ENCODE measurements around the gene OXT. TPM values are rescaled to one million over a fixed set of nuclear protein-coding genes. Genes with fewer than 3 reads are reported as not detected.
A peak's percentile ranks its signal among the peaks of the same experiment; 100 is the strongest.

The OXT gene
- total RNA-seq, 1 donor from 2014 or later: not detected

DNA sequence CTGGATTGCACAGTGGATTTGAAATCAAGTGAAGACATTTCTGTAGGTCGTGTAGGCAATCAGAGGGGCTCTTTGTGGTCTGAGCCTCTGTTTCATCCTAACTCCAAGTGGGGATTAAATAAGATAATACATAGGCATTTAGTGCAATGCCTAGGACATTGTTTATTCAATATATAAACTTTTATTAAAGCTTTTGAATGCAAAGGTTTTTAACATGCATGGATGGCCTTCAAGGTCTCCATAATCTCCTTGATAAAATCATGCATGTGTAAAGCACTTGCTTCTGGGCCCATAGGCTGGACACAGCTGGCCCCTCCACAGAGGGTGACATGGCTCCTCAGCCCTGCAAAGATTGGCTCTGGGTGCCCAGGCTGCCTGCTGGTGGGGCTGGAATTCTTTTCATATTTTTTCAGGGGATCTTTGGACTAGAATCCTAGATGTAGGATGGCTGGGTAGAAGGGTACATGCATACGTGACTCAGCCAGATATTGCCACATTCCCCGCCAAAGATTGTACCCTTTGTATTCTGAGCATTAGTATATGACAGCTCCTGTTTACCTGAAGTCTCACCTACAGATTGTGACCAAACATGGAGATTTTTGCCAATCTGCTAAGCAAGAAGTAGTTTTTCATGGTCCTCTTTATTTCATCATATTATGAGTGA, 32.1 kb downstream of the OXT start:
- intact Hi-C loops (cut with DNase I): no loop called here
- DNase-seq: no peak
- ATAC-seq (ENCODE audit: poor library complexity): no peak

DNA sequence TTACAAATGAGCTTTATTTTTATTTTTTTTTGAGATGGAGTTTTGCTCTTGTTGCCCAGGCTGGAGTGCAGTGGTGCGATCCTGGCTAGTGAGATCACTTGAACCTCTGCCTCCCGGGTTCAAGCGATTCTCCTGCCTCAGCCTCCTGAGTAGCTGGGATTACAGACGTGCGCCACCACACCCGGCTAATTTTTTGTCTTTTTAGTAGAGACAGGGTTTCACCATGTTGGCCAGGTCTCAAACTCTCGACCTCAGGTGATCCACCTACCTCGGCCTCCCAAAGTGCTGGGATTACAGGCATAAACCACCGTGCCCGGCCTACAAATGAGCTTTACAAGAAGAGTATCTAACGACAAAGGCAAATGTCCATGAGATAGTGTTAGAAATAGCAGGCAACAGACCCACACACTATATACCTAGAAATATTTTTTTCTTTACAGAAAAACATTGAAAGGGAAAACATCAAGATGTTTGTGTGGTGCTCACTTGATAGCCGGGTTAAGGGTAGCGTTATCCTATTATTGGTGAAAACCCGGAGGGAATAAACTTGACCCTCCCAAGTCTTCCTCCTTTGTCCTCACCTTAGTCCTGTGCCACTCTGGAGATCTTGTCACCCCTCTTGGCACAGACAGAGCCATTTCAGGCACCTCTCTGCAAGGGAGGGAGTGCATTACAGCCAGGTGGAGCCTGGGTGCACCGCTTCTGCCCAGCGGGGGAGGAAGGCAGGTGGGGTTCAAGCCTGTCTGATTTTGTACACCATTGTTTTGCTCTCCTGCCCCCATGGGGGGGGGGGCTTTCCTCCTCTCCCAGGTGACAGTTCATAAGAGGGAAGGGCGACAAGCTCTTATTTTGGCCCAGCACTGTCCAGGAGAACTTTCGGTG, 34.1 kb downstream of the OXT start:
- intact Hi-C loops (cut with DNase I): no loop called here
- ATAC-seq (ENCODE audit: poor library complexity): no peak
- no peak for DNase-seq

DNA sequence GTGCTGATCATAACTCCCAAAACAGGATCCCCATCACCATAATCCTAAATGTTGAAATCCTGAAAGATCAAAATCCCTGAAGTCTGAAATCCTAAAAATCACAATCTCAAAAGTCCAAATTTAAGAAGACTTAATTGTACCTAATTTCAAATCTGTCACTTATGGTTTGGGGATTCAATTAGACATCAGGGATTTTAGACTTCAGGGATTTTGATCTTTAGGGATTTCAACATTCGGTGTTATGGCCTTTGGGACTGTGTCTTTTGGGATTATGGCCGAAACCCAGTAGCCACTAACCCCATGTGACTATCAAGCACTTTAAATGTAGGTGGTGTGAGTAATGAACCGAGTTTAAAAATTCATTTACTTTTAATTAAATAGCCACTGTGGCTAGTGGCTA, 34.8 kb downstream of the OXT start:
- DNase-seq: no peak
- intact Hi-C loops (cut with DNase I): no loop called here
- ATAC-seq (ENCODE audit: poor library complexity): no peak

DNA sequence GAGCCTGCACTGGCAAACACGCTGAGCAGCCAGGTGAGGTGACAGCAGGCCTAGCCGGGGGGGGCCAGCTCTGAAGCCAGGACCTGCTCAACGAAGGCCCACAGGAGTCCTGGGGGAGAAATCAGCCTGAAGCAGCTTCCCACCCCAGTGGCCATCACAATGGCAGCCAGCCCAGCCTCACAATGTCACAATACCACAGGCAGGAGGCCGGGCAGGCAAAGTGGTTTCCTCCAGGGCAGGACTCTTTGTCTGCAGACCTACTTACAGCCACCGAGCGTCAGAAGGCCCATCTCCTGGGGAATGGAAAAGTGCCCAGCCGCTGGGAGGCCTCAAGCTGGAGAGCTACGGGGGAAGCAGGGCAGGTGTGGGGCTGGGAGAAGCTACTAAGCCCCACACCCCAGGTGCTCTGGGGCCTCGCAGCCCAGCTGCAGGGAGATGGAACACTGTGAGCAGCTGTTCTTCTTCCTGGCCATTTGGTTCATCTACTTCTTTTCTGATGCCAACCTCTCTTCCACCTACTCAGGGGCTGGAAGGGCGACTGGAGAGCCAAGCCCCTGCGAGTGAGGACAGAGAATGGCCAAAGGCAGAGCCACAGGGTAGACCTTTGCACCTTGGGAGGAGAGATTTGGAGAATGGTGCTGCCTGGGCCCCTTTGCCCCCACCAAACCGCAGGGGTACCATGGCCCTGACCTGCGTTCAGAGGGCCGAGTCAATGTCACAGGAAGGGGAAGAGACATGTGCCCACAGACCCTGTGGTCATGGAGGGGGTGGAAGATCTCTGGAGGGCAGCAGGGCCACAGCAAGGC, 35.4 kb downstream of the OXT start:
- DNase-seq (no peak), ATAC-seq (ENCODE audit: poor library complexity) (no peak)
- intact Hi-C loops (cut with DNase I): no loop called here

DNA sequence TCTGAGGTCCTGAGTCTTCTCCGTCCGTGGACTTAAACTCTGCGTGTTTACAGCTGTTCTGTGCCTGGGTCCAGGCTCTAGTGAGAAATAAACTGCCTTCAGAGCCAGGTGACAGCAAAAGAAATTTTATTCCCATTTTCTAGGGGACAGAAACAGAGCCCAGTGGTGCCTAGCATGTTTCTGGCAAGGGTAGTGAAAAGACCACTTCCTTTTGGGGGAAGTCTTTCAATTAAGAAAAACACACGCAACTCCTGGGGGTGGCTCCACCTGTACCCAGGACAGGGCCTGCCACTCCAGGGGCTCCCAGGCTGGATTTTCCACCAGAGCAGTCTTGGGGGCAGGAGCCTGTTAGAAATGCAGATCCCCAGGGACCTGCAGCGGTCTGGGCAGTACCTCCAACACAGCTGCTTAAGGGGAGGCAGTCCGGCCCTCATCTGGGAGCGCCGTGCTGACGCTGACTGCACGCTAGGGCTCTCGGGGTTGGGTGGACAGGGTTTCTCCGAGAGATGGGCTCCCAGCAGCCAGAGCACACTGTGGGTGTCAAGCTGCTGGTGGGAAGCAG, 36.1 kb downstream of the OXT start:
- ATAC-seq (ENCODE audit: poor library complexity) (no peak), DNase-seq (no peak)
- intact Hi-C loops (cut with DNase I): no loop called here

DNA sequence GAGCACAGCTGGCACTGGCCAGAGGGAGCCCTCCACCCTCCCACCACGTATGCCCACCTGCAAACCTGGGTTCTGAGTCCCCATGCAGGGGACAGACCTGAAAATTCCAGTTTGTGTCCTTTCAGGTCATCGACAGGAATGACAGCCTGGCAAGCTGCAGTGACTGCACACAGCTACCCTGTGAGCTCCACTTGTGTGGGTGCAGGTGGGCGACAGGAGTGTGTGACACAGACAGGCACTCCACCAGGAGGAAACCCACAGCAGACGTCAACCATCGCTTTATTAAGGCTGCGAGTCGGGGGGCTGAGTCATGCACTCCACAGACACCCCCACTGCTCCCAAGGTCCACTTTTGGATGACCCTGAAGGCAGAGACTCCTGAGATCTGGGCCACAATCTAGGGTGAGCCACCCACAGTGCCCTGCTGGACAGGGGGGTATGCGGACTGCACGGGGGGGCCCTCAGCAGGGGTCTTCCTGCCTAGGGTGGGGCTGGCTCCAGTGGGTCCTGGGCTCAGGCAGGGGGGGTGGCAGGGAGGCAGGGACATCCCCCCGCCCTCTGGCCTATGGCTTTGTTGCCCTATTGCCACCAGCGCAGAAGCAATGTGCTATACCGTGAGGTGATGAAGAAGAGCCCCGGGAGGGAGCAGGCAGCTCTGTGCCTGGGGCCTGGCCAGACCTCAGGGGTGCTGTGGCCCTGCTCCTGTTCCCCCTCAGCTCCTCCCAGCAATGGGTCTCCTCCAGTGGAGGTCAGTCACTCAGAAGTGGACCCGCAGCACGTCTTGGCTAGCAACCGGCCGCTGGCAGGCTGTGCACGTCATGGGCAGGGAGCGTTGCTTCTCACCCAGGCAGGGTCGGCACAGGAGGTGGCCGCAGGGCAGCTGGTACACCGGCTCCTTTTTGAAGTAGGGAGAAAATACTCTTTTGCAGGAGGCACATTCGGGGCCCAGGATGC, 38.2 kb downstream of the OXT start:
- ATAC-seq (ENCODE audit: poor library complexity) (no peak), DNase-seq (no peak)
- intact Hi-C loops (cut with DNase I): loop anchor here (5.0 kb wide), 1 partner anchor 42 kb away; no protein-coding TSS in a partner anchor

DNA sequence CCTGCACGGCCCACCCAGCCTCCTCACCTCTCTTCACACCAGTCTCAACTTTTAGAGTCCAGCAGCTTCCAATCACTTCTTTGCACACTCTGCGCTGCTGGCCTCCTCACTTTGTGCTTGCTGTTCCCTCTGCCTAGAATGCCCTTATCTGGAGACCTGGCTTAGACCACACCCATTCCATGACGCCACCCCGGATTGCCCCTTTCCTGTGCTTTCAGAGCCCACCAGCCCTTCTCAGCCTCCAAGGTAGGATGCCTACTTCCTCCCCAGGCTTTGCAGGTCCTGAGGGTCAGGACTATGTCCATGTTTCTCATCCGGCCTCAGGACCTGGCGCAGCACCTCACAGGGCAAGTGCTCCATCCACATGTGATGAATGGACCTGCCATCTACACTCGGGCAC, 40.1 kb downstream of the OXT start:
- ATAC-seq (ENCODE audit: poor library complexity) (no peak), DNase-seq (no peak)
- intact Hi-C loops (cut with DNase I): loop anchor here (5.0 kb wide), 1 partner anchor 44 kb away; no protein-coding TSS in a partner anchor

DNA sequence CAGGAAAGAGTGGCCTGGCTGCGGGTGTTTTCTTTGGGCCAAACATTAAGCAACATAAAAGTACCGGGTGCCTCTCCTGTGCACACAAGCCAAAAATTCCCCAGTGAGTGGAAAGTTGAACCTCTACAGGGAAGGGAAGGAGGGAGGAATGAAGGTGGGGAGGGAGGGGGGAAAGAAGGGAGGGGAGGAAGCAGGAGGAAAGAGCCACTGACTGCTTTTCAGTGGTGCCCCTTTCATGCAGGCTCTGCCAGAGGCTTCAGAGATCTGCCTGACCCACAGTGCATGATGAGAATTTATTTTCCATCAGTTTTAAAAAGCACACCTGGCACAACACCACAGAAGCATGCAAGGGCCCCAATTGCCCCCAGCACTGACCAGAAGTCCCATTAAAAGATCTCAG, 40.6 kb downstream of the OXT start:
- intact Hi-C loops (cut with DNase I): loop anchor here (5.0 kb wide), 1 partner anchor 45 kb away; no protein-coding TSS in a partner anchor

DNA sequence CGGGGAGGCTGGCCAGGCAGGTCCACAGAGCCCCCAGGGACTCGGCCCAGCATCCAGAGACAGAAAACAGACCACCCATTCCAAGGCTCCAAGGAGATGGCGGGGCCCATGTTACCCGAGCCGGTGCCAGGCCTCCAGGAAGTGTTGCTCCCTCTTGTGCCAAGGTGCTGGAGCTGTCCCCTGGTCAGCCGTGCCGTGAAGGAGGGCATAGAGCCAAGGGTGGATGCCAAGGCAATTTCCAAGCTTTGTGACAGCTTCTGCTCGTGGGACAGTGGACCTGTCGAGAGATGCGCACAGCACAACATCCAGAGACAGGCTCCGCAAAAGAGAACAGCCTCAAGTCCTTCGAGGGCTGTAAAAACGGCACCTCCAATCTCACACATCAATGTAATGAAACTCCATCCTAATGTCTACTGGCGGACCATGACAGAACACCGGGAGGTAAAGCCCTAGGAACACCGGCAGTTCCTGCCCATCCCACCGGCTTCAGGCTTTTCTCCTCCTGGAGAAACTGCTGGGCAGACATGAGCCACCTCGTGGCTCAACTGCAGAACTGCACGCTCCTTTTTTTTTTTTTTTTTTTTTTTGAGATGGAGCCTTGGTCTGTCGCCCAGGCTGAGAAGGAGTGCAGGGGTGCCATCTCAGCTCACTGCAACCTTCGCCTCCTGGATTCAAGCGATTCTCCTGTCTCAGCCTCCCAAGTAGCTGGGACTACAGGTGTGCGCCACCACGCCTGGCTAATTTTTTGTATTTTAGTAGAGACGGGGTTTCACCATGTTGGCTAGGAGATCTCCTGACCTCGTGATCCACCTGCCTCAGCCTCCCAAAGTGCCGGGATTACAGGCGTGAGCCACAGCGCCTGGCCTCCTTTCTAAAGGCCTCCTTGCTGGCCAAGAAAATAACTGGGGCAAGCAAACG, 44.0 kb downstream of the OXT start:
- intact Hi-C loops (cut with DNase I): loop anchor here (5.0 kb wide), 1 partner anchor 63 kb away; no protein-coding TSS in a partner anchor
- ATAC-seq (ENCODE audit: poor library complexity) (peak; percentile 55), DNase-seq (no peak)

More for the DNA sequence above, 40.6 kb downstream of the OXT start:
- ATAC-seq (ENCODE audit: poor library complexity): no peak
- no peak for DNase-seq

DNA sequence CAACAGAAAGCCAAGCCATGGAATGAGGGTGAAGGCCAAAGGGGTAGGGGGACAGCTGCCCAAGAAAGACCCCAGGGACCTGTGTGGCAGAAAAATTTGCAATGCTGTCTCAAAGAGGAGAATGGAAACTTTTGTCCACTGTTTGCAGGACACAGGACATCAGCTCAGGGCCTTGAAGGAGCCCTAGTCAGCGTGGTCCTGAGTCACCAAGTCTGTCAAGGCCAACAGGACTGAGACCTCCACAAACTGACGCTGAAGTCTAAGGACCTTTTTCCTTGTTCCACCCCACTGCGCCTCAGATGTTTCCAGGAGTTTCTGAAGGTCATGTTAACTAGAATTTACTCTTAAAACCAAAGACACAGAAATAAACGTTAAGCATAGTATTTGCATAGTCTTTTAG, 44.9 kb downstream of the OXT start:
- intact Hi-C loops (cut with DNase I): loop anchor here (5.0 kb wide), 1 partner anchor 64 kb away; no protein-coding TSS in a partner anchor
- ATAC-seq (ENCODE audit: poor library complexity) (no peak), DNase-seq (no peak)

DNA sequence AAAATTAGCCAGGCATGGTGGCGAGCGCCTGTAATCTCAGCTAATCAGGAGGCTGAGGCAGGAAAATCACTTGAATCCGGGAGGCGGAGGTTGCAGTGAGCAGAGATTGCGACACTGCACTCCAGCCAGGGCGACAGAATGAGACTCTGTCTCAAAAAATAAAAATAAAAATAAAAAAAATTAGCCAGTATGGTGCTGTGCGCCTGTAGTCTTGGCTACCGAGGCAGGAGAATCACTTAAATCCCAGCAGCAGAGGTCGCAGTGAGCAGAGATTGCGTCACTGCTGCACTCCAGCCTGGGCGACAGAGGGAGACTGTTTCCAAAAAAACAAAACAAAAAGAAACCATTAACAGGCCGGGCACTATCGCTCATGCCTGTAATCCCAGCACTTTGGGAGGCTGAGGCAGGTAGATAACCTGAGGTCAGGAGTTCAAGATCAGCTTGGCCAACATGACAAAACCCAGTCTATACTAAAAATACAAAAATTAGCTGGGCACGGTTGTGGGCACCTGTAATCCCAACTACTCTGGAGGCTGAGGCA, 46.5 kb downstream of the OXT start:
- ATAC-seq (ENCODE audit: poor library complexity) (peak; percentile 90), DNase-seq (peak; percentile 82)
- intact Hi-C loops (cut with DNase I): loop anchor here (5.0 kb wide), 1 partner anchor 66 kb away; no protein-coding TSS in a partner anchor

DNA sequence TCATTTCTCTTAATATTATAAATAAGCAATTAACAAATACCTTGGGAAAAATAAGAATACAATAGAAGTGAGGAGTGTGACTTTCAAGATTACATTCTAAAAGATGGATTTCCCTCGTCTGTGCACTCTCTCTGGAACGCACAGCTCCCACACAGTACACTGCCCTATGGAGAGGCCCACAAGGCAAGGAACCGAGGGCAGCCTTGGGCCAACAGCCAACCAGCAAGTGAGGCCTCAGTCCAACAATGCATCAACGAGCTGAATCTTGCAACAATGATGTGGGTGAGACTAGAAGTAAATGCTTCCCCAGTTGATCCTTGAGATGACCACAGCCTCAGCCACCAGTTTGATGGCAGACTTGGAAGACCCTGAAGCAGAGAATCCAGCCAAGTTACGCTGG, 47.6 kb downstream of the OXT start:
- intact Hi-C loops (cut with DNase I): loop anchor here (5.0 kb wide), 1 partner anchor 67 kb away; no protein-coding TSS in a partner anchor
- ATAC-seq (ENCODE audit: poor library complexity): no peak
- no peak for DNase-seq

DNA sequence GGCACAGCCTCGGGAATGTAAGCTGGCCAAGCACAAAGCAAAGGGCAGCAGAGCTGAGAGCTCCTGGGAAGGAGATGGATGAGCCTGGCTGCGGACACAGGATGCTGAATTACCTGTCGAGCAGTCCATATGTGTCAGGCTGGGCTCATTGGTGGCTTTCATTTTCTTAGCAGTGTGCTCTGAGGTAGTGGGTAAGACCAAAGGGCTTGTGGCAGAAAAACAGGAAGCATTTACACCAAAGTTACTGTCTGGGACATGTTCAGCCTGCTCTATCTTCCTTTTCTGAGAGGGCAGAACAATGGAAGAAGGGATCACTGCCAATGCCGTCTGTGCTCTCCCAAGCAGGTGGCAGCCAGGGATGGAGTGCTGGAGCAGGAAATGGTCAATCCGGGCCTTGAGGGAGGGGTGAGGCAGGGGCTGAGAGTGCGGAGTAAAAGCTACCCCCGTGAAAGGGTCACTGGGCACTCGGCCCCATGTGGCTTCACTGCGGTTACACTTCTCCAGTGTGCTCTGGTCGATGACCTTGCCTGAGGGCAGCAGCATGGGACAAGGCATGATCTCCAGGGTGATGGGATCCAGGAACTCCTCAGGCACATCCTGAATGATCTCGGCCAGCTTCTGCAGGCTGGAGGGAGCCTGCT, 50.0 kb downstream of the OXT start:
- DNase-seq (no peak), ATAC-seq (ENCODE audit: poor library complexity) (no peak)
- intact Hi-C loops (cut with DNase I): no loop called here

All from Right ventricle myocardium superior (tissue), 1 donor.